ENCODE measurements around the gene PCNA.
"Not testable (repeated sequence)": the region's sequence is repeated elsewhere in the genome, so short reads cannot be mapped to it uniquely, and the experiment has no call there.

PCNA gene

DNA sequence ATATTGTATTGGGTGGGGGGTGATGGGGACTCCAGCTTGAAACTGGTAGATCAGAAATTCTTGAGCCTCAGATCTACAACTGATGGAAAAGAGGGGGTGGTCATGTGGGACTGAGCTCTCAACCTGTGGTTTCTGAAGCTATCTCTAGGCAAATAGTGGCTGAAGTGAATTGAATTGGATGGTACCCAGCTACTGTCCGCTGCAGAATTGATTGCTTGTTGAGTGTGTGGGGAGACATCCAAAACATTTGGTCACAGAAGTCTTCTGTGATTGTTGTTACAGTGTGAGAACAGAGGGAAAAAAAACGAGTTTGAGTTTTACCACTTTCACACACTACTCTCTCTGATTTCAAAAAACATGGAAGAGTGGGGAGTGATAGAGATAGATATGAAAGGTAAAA lies 21.9 kb upstream of the PCNA start:
- no peak for DNase-seq (ENCODE audit: low spot score)

DNA sequence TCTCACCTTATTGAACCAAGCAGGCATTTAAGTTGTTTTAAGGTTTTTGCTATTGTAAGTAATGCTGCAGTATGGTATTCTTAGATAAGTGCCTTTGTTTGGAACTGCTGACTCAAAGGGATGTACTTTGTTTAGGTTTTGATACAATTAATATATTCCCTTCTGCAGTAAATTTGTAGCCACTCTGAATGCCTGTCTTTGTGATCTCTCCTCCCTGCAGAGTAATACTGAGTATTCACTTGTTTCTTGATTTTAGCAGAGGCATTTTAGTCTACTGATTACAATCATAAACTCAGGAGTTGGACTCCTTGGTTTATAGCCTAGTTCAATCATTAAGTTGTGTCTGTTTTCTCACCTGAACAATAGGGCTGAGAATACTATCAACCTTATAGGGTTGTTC lies 20.4 kb upstream of the PCNA start:
- DNase-seq (ENCODE audit: low spot score), result no peak

GRCh38 chr20:5136096-5136495 lies 16.3 kb upstream of the PCNA start:
- no peak for DNase-seq (ENCODE audit: low spot score)

GRCh38 chr20:5135363-5136012 lies 15.7 kb upstream of the PCNA start:
- no peak for DNase-seq (ENCODE audit: low spot score)

DNA sequence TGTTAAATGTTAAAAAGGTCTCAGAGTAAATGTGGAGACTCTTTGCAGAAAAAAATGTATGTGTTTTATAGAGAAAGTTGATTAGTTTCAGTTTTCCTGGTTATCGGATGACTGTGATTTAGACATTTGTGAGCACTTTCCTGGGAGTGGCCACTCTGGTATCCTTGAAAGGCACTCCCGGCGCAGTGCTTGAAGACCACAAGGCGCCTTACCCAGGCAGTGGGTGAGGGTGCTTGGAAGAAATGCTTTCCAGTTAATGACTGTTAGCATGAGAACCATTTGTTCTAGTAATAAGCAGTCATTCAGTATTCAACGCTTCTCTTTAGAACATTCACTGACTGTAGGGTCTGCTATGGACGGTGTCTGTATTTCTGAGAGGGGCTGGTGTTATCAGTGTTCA lies 14.2 kb upstream of the PCNA start:
- no peak for DNase-seq (ENCODE audit: low spot score)

DNA sequence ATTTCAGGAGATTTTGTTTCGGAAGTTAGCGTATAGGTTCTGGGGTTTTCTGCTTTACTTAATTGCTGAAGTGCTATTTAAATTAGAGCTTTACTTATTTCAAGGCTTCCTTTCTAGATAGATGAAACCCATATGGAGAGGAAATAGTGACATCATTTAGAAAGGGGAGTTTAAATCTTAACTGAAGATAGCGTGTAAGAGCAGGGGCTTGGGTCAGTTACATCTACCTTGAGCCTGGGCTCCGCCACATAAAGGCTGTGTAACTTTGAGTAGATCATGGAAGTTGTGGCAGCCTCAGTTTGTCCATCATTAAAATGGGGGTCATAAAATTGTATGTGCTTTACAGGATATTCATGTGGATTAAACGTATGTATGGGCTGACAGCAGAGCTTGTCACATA lies 11.7 kb upstream of the PCNA start:
- DNase-seq (ENCODE audit: low spot score), result no peak

DNA sequence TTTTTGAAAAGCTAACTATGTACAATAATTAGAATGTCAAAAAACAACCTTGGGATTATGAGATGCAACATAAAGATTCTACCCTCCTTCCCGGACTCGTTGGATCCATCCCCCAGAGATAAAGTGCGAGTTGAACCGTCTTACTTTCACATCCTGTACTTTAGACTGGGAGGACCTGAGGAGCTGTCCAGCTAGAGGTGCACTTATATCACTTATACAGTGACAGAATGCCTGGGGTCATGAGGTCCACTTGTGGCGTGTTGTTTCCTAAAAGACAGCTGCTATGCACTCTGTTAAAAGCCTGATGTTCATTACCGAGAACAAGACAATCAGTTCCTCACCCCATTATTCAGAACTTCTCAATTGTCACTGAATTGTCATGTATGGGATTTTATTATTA lies 9.1 kb upstream of the PCNA start:
- no peak for DNase-seq (ENCODE audit: low spot score)

DNA sequence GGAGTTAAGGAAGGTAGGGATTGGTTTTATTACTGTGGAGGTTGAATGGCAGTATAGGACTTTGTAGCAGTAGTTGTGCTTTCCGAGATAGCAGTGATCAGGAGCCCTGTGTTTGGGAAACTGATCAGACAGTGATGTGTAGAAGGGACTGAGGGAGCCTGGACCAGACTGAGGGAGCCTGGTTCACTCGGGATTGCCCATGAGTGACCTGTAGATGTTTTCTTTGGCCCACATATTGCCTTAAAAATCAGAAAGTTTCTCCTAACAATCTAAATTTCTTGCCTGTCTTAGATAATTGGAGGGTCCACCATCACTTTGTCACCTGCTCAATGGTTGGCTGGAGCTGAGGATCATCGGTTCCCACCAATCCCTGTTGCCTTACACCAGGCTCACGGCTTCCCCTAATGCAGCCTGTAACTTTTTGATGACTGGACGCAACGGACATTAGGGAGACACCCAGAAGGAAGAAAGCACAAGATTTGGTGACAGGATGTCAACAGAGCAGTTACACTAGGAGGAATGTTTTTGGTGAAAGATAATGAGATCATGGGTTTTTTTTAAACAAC lies 8.2 kb upstream of the PCNA start:
- peak; percentile 24 for DNase-seq (ENCODE audit: low spot score)

DNA sequence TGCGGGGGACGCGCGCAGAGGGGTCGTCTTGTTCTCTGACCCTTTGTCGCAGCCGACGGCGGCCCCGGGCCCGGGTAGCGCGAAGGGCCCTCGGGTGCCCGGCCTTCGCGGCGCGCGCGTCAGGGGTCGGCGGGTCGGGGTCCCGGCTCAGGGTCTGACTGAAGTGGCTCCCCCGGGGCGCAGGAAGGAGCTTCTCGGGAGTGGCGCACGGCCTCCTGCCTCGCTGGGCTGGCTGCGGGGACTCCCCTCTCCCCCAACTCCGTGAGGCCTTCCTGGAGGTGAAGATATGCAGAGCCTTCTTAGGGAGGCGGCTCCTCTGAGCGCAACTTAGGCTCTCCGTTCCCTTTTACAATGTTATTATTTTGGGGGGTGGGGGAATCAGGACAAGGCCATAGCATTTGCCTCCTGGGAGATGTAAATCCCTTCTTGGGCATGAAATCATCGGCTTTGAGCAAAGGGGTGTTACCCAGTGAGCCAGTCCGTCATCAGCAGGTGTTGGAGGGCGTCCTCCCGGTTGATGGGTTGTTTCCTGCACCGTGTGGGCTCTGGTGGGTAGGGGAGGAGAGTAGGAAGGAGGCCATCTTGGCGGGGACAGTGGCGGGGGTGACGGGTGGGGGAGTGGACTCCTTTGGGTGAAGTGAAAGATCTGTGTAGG lies 7.6 kb upstream of the PCNA start:
- peak; percentile 30 for DNase-seq (ENCODE audit: low spot score)

GRCh38 chr20:5126512-5127203 lies 6.9 kb upstream of the PCNA start, which contains the start of gene CDS2:
Gene CDS2 (plus strand): TSS chr20:5127008. CDS start chr20:5127093, 85 bp downstream.
- peak; percentile 99 for DNase-seq (ENCODE audit: low spot score)

GRCh38 chr20:5122873-5123260 lies 3.1 kb upstream of the PCNA start:
- no peak for DNase-seq (ENCODE audit: low spot score)

DNA sequence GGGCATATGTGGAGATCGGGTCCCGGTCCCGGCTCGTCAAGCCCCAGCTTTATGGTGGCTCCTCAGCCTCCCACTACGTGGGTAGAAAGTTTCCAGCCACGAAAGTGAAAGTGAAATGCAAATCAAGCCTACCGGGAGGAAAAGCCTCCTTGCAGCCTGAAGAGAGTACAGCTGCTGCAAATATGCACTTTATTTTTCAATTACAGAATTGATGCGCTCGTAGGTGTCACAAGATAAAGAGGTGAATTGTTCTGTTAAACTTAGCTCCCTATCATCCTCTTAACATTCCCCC lies 373 bp upstream of the PCNA start:
- no peak for DNase-seq (ENCODE audit: low spot score)

DNA sequence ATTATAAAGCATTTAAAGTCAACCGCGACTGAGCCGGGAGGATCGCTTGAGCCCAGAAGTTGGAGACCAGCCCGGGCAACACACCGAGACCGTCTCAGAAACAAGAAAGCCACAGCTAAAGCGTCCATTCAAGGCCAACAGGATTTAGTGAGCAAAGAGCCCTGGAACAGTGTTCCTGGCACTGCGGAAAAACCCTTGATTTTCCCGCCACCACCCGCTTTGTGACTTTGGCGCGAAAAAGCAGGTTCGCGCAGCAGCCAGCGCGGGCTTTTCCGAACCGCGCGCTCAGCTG lies 669 bp downstream of the PCNA start:
- no peak for DNase-seq (ENCODE audit: low spot score)

DNA sequence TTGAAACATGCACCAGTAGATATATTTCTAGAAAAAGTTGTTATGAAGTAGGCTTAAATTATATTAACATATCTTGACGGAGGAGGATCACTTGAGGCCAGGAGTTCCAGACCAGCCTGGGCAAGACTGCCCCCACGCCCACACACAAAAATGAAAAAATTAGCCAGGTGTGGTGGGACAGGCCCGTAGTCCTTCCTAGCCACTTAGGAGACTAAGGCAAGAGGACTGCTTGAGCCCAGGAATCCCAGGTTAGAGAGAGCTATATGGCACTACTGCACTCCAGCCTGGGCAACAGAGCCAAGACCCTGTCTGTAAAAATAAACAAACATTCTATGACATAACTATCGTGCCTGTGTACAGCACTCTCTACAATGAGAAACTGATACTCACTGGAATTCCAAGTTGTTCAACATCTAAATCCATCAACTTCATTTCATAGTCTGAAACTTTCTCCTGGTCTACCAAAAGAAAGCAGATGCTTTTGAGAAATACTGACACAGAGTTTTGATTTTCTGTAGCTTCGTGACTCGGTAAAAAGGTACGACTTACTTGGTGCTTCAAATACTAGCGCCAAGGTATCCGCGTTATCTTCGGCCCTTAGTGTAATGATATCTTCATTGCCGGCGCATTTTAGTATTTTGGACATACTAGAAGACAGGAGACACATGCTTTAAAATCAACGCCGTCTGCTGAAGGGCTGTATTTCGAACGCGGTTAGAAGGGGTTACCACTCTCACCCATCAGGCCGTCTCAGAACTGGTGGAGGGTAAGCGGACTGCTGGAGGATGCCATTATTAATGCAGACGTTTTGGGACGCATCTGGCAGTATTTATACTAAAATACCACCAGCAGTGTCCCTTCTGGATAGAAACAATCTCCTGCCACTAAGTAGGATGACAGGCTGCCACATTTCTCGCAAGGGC lies 1.3 kb downstream of the PCNA start:
- no peak for DNase-seq (ENCODE audit: low spot score)

- no peak for DNase-seq (ENCODE audit: low spot score)
Observed at GRCh38 chr20:5116875-5117274, 2.9 kb downstream of the PCNA start.

DNA sequence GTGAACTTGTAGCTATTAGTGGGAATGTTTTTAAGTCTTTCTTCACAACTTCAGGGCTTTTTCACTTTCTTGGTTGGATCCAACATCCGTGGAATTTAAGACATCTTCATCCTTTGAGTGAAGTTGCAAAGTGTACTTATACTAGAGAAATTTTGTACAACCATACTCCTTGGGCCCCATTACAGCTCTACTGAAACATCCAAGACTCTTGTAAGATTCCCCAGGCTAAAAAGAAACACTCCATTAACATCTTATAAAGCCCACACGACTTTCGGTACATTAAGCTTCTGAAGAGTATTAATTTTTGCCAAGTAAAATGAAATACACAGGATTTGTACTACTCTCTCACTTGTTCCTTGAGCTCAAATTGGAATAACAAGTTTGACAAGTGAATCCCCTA lies 5.4 kb downstream of the PCNA start:
- no peak for DNase-seq (ENCODE audit: low spot score)

- DNase-seq (ENCODE audit: low spot score), result no peak
Observed at GRCh38 chr20:5113615-5113986, 6.2 kb downstream of the PCNA start.

- DNase-seq (ENCODE audit: low spot score), result no peak
Observed at GRCh38 chr20:5109276-5109675, 10.5 kb downstream of the PCNA start.

- no peak for DNase-seq (ENCODE audit: low spot score)
Observed at GRCh38 chr20:5104479-5104878, 15.3 kb downstream of the PCNA start.

GRCh38 chr20:5100684-5101347 lies 18.9 kb downstream of the PCNA start:
- peak; percentile 77 for DNase-seq (ENCODE audit: low spot score)

DNA sequence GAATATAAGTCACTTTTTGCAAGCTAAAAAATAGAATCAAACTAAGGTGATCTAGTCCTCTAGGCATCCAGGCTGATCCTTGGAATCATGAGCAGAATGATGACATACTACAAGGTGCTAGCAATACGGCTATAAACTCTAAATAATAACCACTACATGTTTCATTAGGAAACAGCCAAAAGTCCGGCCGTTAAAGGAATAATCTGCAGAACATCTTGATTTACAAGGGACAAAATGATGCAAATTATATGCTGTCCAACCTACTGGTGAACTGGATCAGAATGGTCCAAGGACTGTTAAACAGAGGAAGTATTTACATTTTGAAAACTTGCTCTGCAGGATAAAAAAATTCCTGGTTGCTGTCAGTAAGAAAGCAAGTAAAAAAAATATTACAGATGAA lies 19.8 kb downstream of the PCNA start:
- DNase-seq (ENCODE audit: low spot score), result not testable (repeated sequence)

GRCh38 chr20:5099009-5099408 lies 20.7 kb downstream of the PCNA start:
- DNase-seq (ENCODE audit: low spot score), result not testable (repeated sequence)

Measured in GM03348 (cell line).